Mononuclear cell (primary cell): Measurements from ENCODE around the gene RGPD3. TPM values are rescaled to one million over a fixed set of nuclear protein-coding genes. Genes with fewer than 3 reads are reported as not detected.
"Not testable (repeated sequence)": the region's sequence is repeated elsewhere in the genome, so short reads cannot be mapped to it uniquely, and the experiment has no call there.

Experiments used
- H3K27me3 ChIP-seq: 2 replicates; pipeline ENCODE4 v1.6.0; 2011; ENCODE audit warnings: low read length, control low read depth; ENCODE audit not compliant: insufficient read depth
- H3K4me1 ChIP-seq: 2 replicates; pipeline ENCODE4 v1.5.1; 2011; ENCODE audit warnings: mild to moderate bottlenecking, low read length, control low read depth; ENCODE audit not compliant: insufficient read depth
- H3K4me3 ChIP-seq: 2 replicates; pipeline ENCODE4 v1.5.1; 2011; ENCODE audit warnings: mild to moderate bottlenecking, low read length, moderate library complexity
- H3K9me3 ChIP-seq: 2 replicates; pipeline ENCODE4 v1.5.1; 2011; ENCODE audit warnings: low read depth, mild to moderate bottlenecking, control low read depth, low read length
- total RNA-seq: library from RNA; depleted of rRNA; stranded (reverse); fragments of >200 nt; gene quantifications from one replicate; pipeline ENCODE4 v1.2.3, GENCODE V29; 2012

The RGPD3 gene
- total RNA-seq, 1 donor, result 1.5 TPM

DNA sequence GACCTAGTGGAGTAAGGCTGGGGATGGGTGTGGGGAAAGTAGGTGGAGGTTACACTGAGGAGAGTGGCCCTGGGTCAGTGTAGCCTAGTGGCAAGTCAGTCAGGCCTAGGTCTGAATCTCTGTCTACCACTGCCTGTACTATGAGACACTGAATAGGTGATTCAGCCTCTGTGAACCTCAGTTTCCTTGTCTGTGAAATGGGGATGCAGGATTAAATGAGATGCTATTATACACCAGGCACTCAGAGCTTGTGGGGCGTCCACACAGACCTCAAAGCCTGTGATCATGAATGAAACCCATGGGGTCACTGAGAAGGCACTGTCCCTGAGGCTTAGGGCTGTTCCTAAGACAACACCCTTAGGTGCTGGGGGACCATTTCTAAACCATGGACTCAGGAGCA lies 30.3 kb upstream of the RGPD3 start:
- not testable (repeated sequence) for H3K27me3 ChIP-seq, H3K4me1 ChIP-seq, H3K4me3 ChIP-seq, H3K9me3 ChIP-seq

DNA sequence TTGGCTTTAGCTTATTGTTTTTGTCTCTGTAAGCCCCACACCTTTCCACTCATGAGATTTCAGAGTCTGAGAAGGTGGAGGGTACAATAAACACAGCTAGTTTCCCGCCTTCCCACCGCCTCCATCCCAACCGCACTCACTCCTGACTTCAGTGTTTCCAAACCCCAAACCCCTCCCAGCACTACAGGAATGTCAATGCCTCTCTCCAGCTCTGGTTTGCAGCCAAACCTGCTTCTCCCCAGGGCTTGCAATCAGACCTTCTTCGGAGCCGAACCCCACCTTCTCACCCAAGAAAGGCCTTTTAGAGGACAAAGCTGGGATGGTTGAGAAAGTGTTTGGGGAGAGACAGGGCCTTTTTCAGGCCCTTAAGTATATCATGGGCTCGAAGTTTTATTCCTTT lies 24.7 kb upstream of the RGPD3 start:
- H3K4me1 ChIP-seq, H3K9me3 ChIP-seq, H3K27me3 ChIP-seq, H3K4me3 ChIP-seq: not testable (repeated sequence)

DNA sequence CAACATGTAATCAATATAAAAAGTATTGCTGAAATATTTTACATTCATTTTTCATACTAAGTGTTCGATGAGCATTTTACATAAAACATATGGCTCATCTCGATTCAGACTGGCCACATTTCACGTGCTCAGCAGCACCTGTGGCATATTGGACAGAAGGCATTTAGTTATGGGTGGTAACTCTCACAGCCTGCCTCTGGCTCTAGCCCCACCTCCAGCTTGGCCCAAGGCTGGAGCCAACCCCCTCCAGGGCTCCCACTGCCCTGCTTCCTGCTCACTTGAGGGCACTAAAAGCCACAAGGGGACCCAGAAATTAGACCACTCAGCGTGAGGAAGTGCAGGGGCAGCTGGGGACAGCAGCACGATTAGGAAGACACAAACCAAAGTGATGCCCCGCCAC lies 24.2 kb upstream of the RGPD3 start:
- H3K4me3 ChIP-seq, H3K27me3 ChIP-seq, H3K9me3 ChIP-seq, H3K4me1 ChIP-seq: not testable (repeated sequence)

DNA sequence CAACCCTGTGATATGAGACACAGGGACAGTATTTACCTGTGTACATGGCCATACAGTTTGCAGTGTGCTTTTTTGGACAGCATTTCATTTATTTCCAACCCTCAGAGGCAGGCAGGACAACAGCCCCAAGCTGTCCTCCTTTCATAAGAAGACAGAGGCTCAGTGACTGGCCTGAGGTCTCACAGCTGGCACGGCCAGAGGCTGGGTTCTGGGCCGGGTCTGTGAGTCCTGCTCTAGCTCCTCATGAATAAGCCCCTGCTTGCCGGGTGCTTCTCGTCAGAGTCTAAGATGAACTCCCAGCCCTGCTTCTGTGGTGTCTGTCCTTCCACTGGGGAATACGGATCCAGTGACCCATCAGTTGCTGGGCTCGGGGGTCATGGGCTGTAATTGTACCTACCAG lies 21.5 kb upstream of the RGPD3 start:
- not testable (repeated sequence) for H3K9me3 ChIP-seq, H3K27me3 ChIP-seq, H3K4me3 ChIP-seq, H3K4me1 ChIP-seq

DNA sequence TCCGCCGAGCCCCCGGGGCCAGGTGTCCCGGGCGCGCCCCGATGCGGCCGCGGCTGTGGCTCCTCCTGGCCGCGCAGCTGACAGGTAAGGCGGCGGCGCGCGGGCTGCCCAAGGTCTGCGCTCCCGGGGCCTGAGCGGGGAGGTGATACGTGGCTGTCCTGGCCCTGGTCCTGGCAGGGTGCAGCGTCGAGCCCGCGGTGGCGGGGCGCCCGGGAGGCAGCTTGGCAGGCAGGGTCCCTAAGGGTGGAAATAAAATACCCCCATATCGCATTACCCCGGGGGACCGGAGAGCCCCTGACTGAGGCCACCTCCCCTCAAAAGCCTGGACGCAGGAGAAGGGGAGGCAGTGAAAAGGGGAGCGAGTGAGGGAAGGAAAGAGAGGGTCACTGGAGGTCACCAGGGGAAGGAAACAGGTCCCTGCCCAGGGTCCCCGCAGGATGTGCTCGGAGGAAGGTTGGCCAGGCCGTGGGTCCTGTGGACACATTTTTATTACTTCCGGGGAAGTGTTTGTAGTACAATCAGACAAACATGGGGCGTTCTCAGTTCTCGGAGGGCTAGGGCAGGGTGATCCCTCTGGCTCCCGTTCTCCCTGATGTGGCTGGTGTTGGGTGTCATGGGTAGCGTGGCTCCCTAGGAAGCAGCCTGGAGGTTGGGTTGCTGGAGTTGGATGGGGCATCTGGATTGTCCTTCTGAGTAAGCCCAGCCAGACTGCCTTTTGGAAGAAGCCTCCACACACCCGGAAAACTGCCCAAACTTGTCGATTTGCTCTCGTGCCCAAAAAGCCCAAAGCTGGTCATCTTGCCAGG lies 19.4 kb upstream of the RGPD3 start:
- not testable (repeated sequence) for H3K4me3 ChIP-seq, H3K4me1 ChIP-seq, H3K27me3 ChIP-seq, H3K9me3 ChIP-seq

DNA sequence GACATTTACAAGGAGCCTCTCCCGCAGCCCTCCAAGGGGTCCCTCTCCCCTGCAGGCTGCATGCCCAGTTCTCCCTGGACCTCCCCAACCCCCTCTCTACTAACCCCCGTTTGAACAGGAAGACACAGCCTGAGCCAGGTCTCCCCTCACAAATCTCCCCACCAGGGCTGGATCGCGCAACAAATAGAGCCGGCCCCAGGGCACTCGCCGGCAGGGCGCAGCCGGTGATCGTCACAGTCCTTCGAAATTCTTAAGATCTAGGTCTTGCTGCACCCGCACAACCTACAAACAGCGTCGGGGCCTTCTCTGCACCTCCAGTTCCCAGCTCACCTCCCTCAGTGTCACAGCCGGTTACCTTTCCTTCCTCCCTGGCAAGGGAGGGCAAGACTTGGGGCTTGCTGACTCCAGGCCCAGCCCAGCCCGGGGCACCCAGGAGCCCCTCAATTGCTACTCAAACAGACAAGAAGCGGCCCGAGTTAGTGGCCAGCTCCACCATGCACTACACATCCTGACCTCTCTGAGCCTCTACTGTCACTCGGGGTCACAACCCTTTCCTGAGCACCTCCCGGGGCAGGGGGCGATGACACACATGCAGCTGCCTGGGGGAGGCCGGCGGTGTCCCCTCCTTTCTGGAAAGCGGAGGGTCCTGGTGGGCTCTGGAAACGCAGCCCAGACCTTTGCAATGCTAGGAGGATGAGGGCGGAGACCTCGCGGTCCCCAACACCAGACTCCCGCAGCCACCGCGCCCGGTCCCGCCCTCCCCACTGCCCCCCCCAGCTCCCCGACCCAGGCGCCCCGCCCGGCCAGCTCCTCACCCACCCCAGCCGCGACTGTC lies 18.6 kb upstream of the RGPD3 start, which contains the start of gene CD8B2:
CD8B2 (plus strand) TSS at position 814 of the 835 bp plus-strand sequence. CDS start 63 bp downstream, outside the sequence.
- H3K9me3 ChIP-seq, H3K4me1 ChIP-seq, H3K4me3 ChIP-seq, H3K27me3 ChIP-seq: not testable (repeated sequence)

DNA sequence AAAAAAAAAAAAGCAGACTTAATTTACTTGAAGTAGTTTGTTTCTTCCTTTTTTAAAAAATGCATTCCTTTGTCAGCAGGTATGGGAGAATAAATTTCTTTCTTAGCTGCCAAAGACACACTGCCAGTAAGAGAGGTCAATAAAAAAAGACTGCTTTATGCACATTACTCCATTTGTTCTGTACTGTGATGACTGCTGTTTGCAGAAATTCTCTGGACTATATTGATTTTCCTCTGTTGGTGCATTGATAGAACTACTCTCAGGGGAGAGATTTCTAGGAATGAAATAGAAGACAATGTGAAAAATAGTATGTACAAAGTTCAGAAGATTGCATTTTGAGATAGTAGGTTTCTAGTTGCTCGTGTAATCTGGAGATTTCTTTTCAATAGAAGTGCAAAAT lies 11.3 kb upstream of the RGPD3 start:
- H3K27me3 ChIP-seq, H3K9me3 ChIP-seq, H3K4me1 ChIP-seq, H3K4me3 ChIP-seq: not testable (repeated sequence)

DNA sequence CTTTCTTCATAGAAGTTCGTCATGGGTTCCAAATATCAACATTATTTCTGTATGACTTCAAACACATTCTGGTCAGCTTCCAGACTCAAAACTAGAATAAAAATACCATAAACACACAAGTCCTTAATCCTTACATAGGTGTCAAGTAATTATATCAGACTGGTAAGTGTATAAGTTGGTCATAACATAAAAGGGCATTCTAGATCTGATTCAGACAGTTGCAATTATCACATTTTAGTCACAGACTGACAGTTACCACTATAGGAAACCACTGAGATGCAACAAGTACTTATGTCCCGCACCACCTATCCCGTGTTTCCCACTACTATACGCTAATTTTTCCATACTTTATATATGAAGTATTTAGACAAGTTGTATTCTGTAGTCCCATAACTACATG lies 9.4 kb upstream of the RGPD3 start:
- H3K9me3 ChIP-seq, H3K4me3 ChIP-seq, H3K27me3 ChIP-seq, H3K4me1 ChIP-seq: not testable (repeated sequence)

DNA sequence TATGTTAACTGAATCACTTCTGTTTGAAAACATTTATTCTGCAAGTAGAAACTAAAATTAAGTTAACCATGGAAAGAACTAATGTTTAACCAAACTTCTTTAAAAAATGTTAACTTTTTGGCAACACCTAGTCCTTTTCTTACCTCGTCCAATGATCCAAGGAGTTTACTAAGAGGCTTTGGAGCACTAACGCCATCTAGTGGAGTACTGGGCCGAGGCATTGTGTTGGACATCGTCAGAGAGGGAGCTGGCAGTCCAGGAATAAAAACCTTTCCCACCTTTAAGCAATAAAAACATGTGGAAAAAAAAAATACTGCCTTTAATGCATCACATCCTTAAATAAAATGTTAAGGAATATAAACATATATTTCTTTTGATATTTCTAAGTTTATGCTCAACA lies 2.4 kb upstream of the RGPD3 start:
- not testable (repeated sequence) for H3K9me3 ChIP-seq, H3K27me3 ChIP-seq, H3K4me1 ChIP-seq, H3K4me3 ChIP-seq

DNA sequence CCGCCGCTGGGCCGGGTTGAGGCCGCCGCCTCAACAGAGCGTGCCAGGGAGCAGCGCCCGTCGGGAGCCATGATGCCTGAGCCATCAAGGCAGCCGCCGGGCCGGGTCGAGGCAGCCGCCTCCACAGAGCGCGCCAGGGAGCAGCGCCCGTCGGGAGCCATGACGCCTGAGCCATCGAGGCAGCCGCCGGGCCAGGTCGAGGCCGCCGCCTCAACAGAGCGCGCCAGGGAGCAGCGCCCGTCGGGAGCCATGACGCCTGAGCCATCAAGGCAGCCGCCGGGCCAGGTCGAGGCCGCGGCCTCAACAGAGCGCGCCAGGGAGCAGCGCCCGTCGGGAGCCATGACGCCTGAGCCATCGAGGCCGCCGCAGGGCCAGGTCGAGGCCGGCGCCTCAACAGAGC lies 697 bp downstream of the RGPD3 start:
- H3K4me1 ChIP-seq, H3K27me3 ChIP-seq, H3K4me3 ChIP-seq: not testable (repeated sequence)

DNA sequence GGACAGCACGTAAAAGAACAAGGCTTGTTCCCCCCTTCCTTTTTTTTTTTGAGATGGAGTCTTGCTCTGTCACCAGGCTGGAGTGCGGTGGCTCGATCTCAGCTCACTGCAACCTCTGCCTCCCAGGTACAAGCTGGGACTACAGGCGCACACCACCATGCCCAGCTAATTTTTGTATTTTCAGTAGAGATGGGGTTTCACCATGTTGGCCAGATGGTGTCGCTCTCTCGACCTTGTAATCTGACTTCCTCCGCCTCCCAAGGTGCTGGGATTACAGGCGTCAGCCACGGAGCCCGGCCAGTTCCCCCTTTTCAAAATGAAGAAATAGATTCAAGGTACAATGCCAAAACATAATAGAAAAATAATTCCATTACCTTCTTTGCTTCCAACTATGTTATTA lies 6.3 kb downstream of the RGPD3 start:
- H3K9me3 ChIP-seq, H3K27me3 ChIP-seq, H3K4me3 ChIP-seq, H3K4me1 ChIP-seq: not testable (repeated sequence)

More for the DNA sequence above, 697 bp downstream of the RGPD3 start:
- not testable (repeated sequence) for H3K9me3 ChIP-seq

DNA sequence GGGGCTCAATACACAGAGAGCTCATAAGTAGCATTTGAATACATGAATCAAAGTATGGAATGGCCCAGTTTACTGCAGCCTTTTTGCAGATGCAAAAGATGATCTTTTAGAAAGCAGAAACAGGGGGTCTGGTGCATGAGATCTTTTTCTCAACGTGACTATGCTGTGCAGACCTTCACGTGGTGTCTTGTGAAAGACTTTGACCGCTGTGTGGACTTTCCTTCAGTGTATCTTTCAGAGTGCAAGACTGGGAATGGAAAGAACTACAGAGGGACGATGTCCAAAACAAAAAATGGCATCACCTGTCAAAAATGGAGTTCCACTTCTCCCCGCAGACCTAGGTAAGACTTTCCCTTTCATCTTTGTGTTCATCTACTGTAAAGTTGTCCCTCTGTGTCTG lies 77.5 kb downstream of the RGPD3 start:
- H3K9me3 ChIP-seq, H3K4me1 ChIP-seq, H3K4me3 ChIP-seq, H3K27me3 ChIP-seq: not testable (repeated sequence)

DNA sequence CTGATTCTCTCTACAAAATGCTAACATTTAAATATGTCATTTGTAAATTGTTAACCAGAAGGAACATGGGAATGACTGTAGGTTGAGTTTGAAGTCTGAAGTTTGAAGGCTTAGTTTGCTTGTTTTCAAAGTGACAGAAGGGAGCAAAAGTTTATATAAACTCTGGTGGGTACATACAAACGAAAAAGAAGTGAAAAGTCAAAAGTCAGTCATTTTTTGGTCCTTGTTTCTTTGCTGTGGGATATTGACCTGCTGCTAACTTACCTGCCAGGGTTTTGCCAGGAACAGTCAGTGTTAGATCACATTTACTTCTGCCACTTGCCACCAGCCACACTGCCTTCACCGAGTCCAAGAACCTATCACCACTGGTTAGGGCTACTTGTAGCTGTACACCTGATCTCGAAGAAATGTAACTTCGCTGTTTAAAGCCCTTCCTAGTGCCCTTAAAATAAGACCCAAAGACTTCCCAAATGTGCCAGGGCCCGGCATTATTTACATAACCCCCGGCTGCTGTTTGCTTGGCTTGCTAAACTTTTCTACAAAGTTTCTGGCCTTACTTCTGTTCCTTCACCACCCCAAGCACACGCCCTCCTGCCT lies 79.3 kb downstream of the RGPD3 start:
- H3K4me1 ChIP-seq, H3K27me3 ChIP-seq, H3K4me3 ChIP-seq, H3K9me3 ChIP-seq: not testable (repeated sequence)

DNA sequence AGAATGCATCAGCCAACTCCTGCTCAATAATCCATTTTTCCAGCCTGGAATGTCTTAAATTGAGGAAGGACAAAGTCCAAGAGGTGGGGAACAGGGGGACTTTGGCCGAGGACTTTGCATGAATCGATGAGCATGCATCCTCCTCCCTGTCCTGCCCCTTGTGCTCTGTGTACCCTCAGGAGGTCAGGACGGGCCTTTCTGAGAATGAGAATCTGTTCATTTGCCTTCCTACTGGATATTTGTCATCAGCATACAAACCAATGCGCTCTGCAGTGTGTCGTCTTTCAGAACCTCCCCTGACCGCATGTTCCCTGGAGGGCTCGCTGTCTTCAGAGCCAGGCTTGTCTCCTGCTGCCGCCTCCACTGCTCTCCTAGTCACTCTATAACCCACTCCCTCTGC lies 83.7 kb downstream of the RGPD3 start:
- not testable (repeated sequence) for H3K4me1 ChIP-seq, H3K9me3 ChIP-seq, H3K4me3 ChIP-seq, H3K27me3 ChIP-seq

DNA sequence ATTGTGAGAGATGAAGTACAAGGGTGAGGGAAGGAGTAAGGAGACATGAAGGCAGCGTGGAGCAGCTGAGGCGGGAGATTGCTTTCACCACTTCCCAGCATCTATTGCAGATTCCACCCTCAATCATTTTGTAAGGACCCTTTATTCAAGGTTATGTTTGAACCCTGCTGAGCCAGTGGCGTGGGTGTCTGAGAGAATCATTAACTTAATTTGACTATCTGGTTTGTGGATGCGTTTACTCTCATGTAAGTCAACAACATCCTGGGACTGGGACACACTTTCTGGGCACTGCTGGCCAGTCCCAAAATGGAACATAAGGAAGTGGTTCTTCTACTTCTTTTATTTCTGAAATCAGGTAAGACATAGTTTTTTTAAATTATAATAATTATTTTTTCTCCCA lies 86.3 kb downstream of the RGPD3 start:
- H3K27me3 ChIP-seq, H3K4me3 ChIP-seq, H3K4me1 ChIP-seq, H3K9me3 ChIP-seq: not testable (repeated sequence)

DNA sequence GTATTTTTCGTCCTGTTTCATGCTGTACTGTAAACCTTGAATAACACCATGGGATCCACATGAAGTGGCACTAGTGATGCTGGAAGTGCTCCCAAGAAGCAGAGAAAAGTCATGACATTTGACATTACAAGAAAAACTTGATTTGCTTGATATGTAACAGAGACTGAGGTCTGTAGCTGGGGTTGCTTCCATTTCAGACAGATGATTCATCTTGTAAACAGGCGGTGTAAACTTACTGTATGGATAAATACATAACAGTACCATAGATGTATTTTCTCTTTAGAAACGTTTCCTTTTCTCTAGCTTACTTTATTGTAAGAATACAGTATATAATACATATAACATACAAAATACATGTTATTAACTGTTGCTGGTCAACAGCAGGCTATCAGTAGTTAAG lies 88.6 kb downstream of the RGPD3 start:
- not testable (repeated sequence) for H3K4me1 ChIP-seq, H3K4me3 ChIP-seq, H3K9me3 ChIP-seq, H3K27me3 ChIP-seq
